Loucy (cell line): ENCODE results near the gene GEMIN8.

Source experiments
- H2AFZ ChIP-seq: fragments of 200-600 bp; sonication (generic); 2 replicates; pipeline ENCODE4 v1.6.0; 2016; ENCODE audit warnings: antibody characterized with exemption, mild to moderate bottlenecking, low read length, moderate library complexity
- H3F3A ChIP-seq: fragments of 200-600 bp; 2 replicates; pipeline ENCODE4 v1.6.0; 2016; ENCODE audit warnings: antibody characterized with exemption, low read depth, mild to moderate bottlenecking
- H3K27me3 ChIP-seq: fragments of 200-600 bp; sonication (generic); 2 replicates; pipeline ENCODE4 v1.6.1; 2014; ENCODE audit warnings: low read length, mild to moderate bottlenecking; ENCODE audit not compliant: insufficient read depth, poor library complexity, severe bottlenecking
- H3K36me3 ChIP-seq: fragments of 200-600 bp; sonication (generic); 2 replicates; pipeline ENCODE4 v1.6.1; 2016; ENCODE audit warnings: low read length; ENCODE audit not compliant: insufficient read depth
- H3K4me1 ChIP-seq: fragments of 200-600 bp; sonication (generic); 2 replicates; pipeline ENCODE4 v1.5.1; 2014; ENCODE audit warnings: low read length, mild to moderate bottlenecking; ENCODE audit not compliant: insufficient read depth, poor library complexity, severe bottlenecking
- H3K4me2 ChIP-seq: fragments of 200-600 bp; sonication (generic); 2 replicates; pipeline ENCODE4 v1.6.0; 2014; ENCODE audit warnings: antibody characterized with exemption, low read length, low read depth, mild to moderate bottlenecking; ENCODE audit not compliant: poor library complexity, severe bottlenecking
- H3K4me3 ChIP-seq: fragments of 200-600 bp; sonication (generic); 2 replicates; pipeline ENCODE4 v1.5.1; 2014; ENCODE audit warnings: low read length, mild to moderate bottlenecking, mixed read lengths; ENCODE audit not compliant: poor library complexity, severe bottlenecking
- H3K79me2 ChIP-seq: fragments of 200-600 bp; sonication (generic); 2 replicates; pipeline ENCODE4 v1.6.1; 2014; ENCODE audit warnings: low read length; ENCODE audit not compliant: insufficient read depth
- H3K9ac ChIP-seq: fragments of 200-600 bp; sonication (generic); 2 replicates; pipeline ENCODE4 v1.6.0; 2014; ENCODE audit warnings: mild to moderate bottlenecking, low read depth, low read length, moderate library complexity; ENCODE audit not compliant: poor library complexity, severe bottlenecking
- H3K9me2 ChIP-seq: fragments of 200-600 bp; sonication (generic); replicated peaks from 2 replicates; pipeline ENCODE4 v1.6.1; 2016; ENCODE audit warnings: low read depth, low read length, mixed read lengths
- H3K9me3 ChIP-seq: fragments of 200-600 bp; sonication (generic); 2 replicates; pipeline ENCODE4 v1.6.1; 2014; ENCODE audit warnings: mild to moderate bottlenecking, antibody characterized with exemption, low read length, low read depth; ENCODE audit not compliant: insufficient read depth
- H4K20me1 ChIP-seq: fragments of 200-600 bp; sonication (generic); 2 replicates; pipeline ENCODE4 v1.6.0; 2014; ENCODE audit warnings: antibody characterized with exemption, low read length, mild to moderate bottlenecking; ENCODE audit not compliant: insufficient read depth, poor library complexity, severe bottlenecking
- CTCF ChIP-seq: fragments of 200-600 bp; sonication (generic); conservative IDR thresholded peaks from 2 replicates; pipeline ENCODE4 v1.5.1; 2014; ENCODE audit warnings: mild to moderate bottlenecking, antibody characterized with exemption, low read length
- EZH2phosphoT487 ChIP-seq: fragments of 200-600 bp; IDR thresholded peaks from 2 replicates; pipeline ENCODE4 v1.6.1; 2018; ENCODE audit warnings: antibody characterized with exemption, mild to moderate bottlenecking, moderate library complexity, borderline replicate concordance

GEMIN8 gene

GRCh38 chrX:14015941-14016340 is 13.8 kb downstream of the GEMIN8 start:
- Histone ChIP-seq H3K36me3 (no peaks in the 10 kb centered on the region; the same call in 1 of the 2 replicates), H3K9ac (no peak overlapping the region)

GRCh38 chrX:14015294-14015693 is 14.4 kb downstream of the GEMIN8 start:
- H3F3A ChIP-seq, result no peaks in the 10 kb centered on the region
- no peak overlapping the region for H3K4me3 ChIP-seq
- H3K9me3 ChIP-seq, result no peaks in the 10 kb centered on the region
- H3K4me2 ChIP-seq, result no peak overlapping the region
- H3K9ac ChIP-seq, result no peak overlapping the region
- no peaks in the 10 kb centered on the region for H4K20me1 ChIP-seq
- H3K9me2 ChIP-seq, result no peaks in the 10 kb centered on the region
- peaks cover 8% of the 10 kb centered on the region for H3K4me1 ChIP-seq
- H2AFZ ChIP-seq, result no peak overlapping the region
- no peak for TF ChIP-seq CTCF
- TF ChIP-seq EZH2phosphoT487, result no peak
- no peaks in the 10 kb centered on the region for H3K36me3 ChIP-seq
- H3K79me2 ChIP-seq, result no peaks in the 10 kb centered on the region
- H3K27me3 ChIP-seq, result no peaks in the 10 kb centered on the region

More at GRCh38 chrX:14015941-14016340, 13.8 kb downstream of the GEMIN8 start:
- no peaks in the 10 kb centered on the region for H4K20me1 ChIP-seq
- H3K4me2 ChIP-seq, result no peak overlapping the region
- H2AFZ ChIP-seq, result no peak overlapping the region
- no peaks in the 10 kb centered on the region for H3K9me2 ChIP-seq
- H3K27me3 ChIP-seq, result no peaks in the 10 kb centered on the region
- H3K79me2 ChIP-seq, result no peaks in the 10 kb centered on the region
- H3F3A ChIP-seq, result no peaks in the 10 kb centered on the region
- H3K4me3 ChIP-seq, result no peak overlapping the region
- TF ChIP-seq EZH2phosphoT487, result no peak
- no peak for TF ChIP-seq CTCF
- H3K4me1 ChIP-seq, result peaks cover 8% of the 10 kb centered on the region
- no peaks in the 10 kb centered on the region for H3K9me3 ChIP-seq

DNA sequence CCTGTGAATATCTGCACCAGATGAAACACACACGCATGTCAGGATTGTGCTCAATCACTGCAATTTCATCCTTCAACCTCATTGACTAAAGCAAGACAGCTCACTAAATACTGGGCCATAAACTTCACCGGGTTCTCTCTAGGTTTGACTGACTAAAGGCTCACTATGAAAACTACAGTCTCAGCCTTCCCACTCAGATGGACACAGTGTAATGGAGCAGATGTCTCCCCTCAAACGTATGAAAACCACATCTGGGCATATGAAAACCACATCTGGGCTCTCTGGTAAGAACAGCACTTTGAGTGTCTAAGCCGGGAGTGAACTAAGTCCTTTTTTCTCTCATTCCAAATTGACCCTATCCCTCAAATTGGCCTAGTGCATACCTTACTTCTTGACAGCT is 15.2 kb downstream of the GEMIN8 start:
- no peaks in the 10 kb centered on the region for H3F3A ChIP-seq
- no peaks in the 10 kb centered on the region for H3K79me2 ChIP-seq
- no peak overlapping the region for H3K4me3 ChIP-seq
- no peak overlapping the region for H3K9ac ChIP-seq
- H2AFZ ChIP-seq, result no peak overlapping the region
- no peaks in the 10 kb centered on the region for H3K27me3 ChIP-seq
- TF ChIP-seq CTCF (no peak), EZH2phosphoT487 (no peak)
- H3K9me2 ChIP-seq, result no peaks in the 10 kb centered on the region
- H3K36me3 ChIP-seq, result no peaks in the 10 kb centered on the region
- no peaks in the 10 kb centered on the region for H3K9me3 ChIP-seq
- peaks cover 8% of the 10 kb centered on the region for H3K4me1 ChIP-seq
- H3K4me2 ChIP-seq, result no peak overlapping the region
- no peaks in the 10 kb centered on the region for H4K20me1 ChIP-seq
